ENCODE results near the gene PCNX3. TPM values are rescaled to one million over a fixed set of nuclear protein-coding genes. Genes with fewer than 3 reads are reported as not detected.
A peak's percentile ranks its signal among the peaks of the same experiment; 100 is the strongest.
"Not testable (repeated sequence)": the region's sequence is repeated elsewhere in the genome, so short reads cannot be mapped to it uniquely, and the experiment has no call there.

Gene PCNX3
- total RNA-seq, 1 donor = 27.9 TPM

GRCh38 chr11:65637794-65638419 lies 22.3 kb downstream of the PCNX3 start, which contains the start of gene SIPA1:
Gene SIPA1 (plus strand): TSS chr11:65638101. CDS start chr11:65640922, 2,821 bp downstream.
- H3K79me2 ChIP-seq (ENCODE audit: insufficient read depth, low read length) = peaks cover 9% of the 10 kb centered on the region
- peak within 1 kb of the TSS; percentile 24 for H3K27ac ChIP-seq (ENCODE audit: low read depth, low read length)
- peaks cover 13% of the 10 kb centered on the region for H3K4me1 ChIP-seq (ENCODE audit: insufficient read depth, low read length)
- peaks cover 40% of the 10 kb centered on the region for H3K36me3 ChIP-seq (ENCODE audit: insufficient read depth, low read length)
- peak; percentile 99 for DNase-seq (ENCODE audit: insufficient read length, low spot score, missing footprints)
- H3K9me3 ChIP-seq (ENCODE audit: low read depth, low read length) = no peaks in the 10 kb centered on the region
- peak within 1 kb of the TSS; percentile 96 for H3K4me2 ChIP-seq (ENCODE audit: insufficient read depth, low read length)
- H2AFZ ChIP-seq (ENCODE audit: low read length) = peak within 1 kb of the TSS; percentile 27
- peaks cover 18% of the 10 kb centered on the region for H4K20me1 ChIP-seq (ENCODE audit: insufficient read depth, low read length)
- H3K27me3 ChIP-seq (ENCODE audit: insufficient read depth, low read length) = no peaks in the 10 kb centered on the region
- peak; percentile 43 for TF ChIP-seq CTCF (IDR thresholded peaks at IDR 0.05; ENCODE audit: extremely low read depth, low read depth, low read length)
- H3K4me3 ChIP-seq (ENCODE audit: insufficient read depth, low read length) = peak within 1 kb of the TSS; percentile 81

- H3K27ac ChIP-seq (ENCODE audit: low read depth, low read length); H2AFZ ChIP-seq (ENCODE audit: low read length); DNase-seq (ENCODE audit: insufficient read length, low spot score, missing footprints); H3K4me2 ChIP-seq (ENCODE audit: insufficient read depth, low read length); H3K79me2 ChIP-seq (ENCODE audit: insufficient read depth, low read length); H3K9me3 ChIP-seq (ENCODE audit: low read depth, low read length); H3K4me3 ChIP-seq (ENCODE audit: insufficient read depth, low read length); H3K27me3 ChIP-seq (ENCODE audit: insufficient read depth, low read length): not testable (repeated sequence)
- peaks cover 33% of the 10 kb centered on the region for H3K36me3 ChIP-seq (ENCODE audit: insufficient read depth, low read length)
- peaks cover 16% of the 10 kb centered on the region for H4K20me1 ChIP-seq (ENCODE audit: insufficient read depth, low read length)
- H3K4me1 ChIP-seq (ENCODE audit: insufficient read depth, low read length) = peaks cover 15% of the 10 kb centered on the region
Observed at GRCh38 chr11:65639228-65639597, 23.6 kb downstream of the PCNX3 start.

GRCh38 chr11:65639623-65640482 lies 24.3 kb downstream of the PCNX3 start:
- TF ChIP-seq CTCF (IDR thresholded peaks at IDR 0.05; ENCODE audit: extremely low read depth, low read depth, low read length) = no peak
- Histone ChIP-seq H3K4me2 (ENCODE audit: insufficient read depth, low read length) (no peak overlapping the region), H3K9me3 (ENCODE audit: low read depth, low read length) (no peaks in the 10 kb centered on the region), H4K20me1 (ENCODE audit: insufficient read depth, low read length) (peaks cover 16% of the 10 kb centered on the region), H3K27ac (ENCODE audit: low read depth, low read length) (no peak overlapping the region), H3K27me3 (ENCODE audit: insufficient read depth, low read length) (no peaks in the 10 kb centered on the region), H3K36me3 (ENCODE audit: insufficient read depth, low read length) (peaks cover 27% of the 10 kb centered on the region), H3K4me3 (ENCODE audit: insufficient read depth, low read length) (no peak overlapping the region), H3K4me1 (ENCODE audit: insufficient read depth, low read length) (peaks cover 15% of the 10 kb centered on the region), H3K79me2 (ENCODE audit: insufficient read depth, low read length) (peaks cover 9% of the 10 kb centered on the region), H2AFZ (ENCODE audit: low read length) (no peak overlapping the region)
- peak; percentile 83 for DNase-seq (ENCODE audit: insufficient read length, low spot score, missing footprints)

- TF ChIP-seq CTCF (IDR thresholded peaks at IDR 0.05; ENCODE audit: extremely low read depth, low read depth, low read length) = no peak
- peaks cover 18% of the 10 kb centered on the region for H3K4me1 ChIP-seq (ENCODE audit: insufficient read depth, low read length)
- H3K27ac ChIP-seq (ENCODE audit: low read depth, low read length) = no peak overlapping the region
- peaks cover 16% of the 10 kb centered on the region for H4K20me1 ChIP-seq (ENCODE audit: insufficient read depth, low read length)
- H3K4me2 ChIP-seq (ENCODE audit: insufficient read depth, low read length) = no peak overlapping the region
- no peak overlapping the region for H3K4me3 ChIP-seq (ENCODE audit: insufficient read depth, low read length)
- H2AFZ ChIP-seq (ENCODE audit: low read length) = no peak overlapping the region
- H3K79me2 ChIP-seq (ENCODE audit: insufficient read depth, low read length) = peaks cover 9% of the 10 kb centered on the region
- H3K9me3 ChIP-seq (ENCODE audit: low read depth, low read length) = no peaks in the 10 kb centered on the region
- no peak for DNase-seq (ENCODE audit: insufficient read length, low spot score, missing footprints)
- no peaks in the 10 kb centered on the region for H3K27me3 ChIP-seq (ENCODE audit: insufficient read depth, low read length)
- H3K36me3 ChIP-seq (ENCODE audit: insufficient read depth, low read length) = peaks cover 18% of the 10 kb centered on the region
Observed at GRCh38 chr11:65640483-65641296, 25.1 kb downstream of the PCNX3 start.
